GM18861 (cell line): ENCODE measurements around the gene PIGX.
"Not testable (repeated sequence)": the region's sequence is repeated elsewhere in the genome, so short reads cannot be mapped to it uniquely, and the experiment has no call there.

Experiments
- ATAC-seq: cut with Tn5 transposase; IDR thresholded peaks from one replicate; pipeline ENCODE4 v1.9.1; 2021; ENCODE audit not compliant: unreplicated experiment

The PIGX gene

GRCh38 chr3:196700801-196701200, 11.4 kb upstream of the PIGX start:
- no peak for ATAC-seq

DNA sequence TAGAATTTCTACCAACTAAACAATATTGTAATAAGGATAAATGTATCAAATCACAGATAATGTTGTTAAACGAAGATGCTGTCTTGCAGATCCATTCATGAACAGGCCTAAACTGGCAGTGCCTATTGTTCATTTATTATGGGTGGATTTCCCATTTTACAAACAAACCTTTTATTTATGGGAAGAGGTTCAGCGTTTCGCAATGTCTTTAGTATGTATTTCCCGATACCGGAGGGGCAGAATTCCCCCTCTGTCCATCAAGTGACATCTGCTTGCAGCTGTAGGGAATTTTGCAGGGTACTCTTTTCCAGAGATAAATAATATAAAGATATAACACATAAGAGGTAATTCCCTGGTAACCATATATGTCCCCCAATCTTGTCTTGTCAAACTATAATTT, 5.8 kb upstream of the PIGX start:
- no peak for ATAC-seq

DNA sequence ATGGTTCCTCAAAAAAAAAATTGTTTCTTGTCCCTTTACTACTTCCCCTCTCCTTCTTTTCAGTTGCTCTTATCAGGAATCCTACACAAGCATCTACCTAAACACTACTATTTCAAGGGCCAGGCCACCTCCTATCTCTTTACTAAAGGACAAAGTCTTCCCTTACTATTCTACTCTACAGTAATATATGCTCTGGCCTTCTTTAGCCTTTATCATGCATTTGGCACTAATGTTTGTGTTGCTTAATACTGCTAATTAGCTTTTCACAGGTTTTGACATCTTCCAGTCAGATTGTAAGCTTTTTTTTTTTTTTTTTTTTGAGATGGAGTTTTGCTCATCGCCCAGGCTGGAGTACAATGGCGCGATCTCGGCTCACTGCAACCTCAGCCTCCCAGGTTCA, 5.4 kb upstream of the PIGX start:
- no peak for ATAC-seq

DNA sequence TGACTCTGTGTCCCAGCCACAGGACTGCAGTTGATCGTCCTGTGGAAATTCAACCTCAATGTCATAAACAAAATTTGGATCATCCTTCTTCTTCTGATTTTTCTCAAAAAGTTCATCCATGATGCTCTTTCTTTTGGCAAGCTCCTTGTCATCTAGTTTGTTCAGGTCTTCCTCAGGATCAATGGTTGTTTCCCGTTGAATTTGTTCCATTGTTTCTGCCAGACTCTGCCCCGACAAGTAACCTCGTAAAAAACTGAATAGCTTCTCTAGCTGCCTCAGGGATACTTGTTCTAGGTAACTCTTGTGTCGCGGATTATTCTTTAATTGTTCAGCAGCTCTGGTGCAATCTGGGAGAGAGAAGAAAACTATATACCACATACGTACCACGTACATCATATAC, 4.6 kb upstream of the PIGX start:
- no peak for ATAC-seq

DNA sequence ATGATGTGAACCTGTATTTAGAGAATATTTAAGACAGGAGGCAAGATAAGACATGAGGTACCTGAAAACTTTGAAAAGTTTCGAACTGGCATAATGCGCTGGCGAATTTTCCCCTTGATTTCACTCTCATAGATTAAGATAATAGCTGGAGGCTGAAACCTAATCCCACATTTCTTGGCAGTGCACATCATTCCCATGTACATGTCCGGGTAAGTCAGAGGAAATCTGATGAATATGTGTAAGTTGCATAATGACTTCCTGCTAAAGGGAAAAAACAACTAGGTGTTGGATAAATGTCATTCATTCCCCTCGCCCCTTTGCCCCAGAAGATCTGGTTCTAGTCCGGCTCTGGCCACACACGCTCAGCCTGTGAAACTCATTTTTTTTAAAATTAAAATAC, 3.7 kb upstream of the PIGX start:
- no peak for ATAC-seq

DNA sequence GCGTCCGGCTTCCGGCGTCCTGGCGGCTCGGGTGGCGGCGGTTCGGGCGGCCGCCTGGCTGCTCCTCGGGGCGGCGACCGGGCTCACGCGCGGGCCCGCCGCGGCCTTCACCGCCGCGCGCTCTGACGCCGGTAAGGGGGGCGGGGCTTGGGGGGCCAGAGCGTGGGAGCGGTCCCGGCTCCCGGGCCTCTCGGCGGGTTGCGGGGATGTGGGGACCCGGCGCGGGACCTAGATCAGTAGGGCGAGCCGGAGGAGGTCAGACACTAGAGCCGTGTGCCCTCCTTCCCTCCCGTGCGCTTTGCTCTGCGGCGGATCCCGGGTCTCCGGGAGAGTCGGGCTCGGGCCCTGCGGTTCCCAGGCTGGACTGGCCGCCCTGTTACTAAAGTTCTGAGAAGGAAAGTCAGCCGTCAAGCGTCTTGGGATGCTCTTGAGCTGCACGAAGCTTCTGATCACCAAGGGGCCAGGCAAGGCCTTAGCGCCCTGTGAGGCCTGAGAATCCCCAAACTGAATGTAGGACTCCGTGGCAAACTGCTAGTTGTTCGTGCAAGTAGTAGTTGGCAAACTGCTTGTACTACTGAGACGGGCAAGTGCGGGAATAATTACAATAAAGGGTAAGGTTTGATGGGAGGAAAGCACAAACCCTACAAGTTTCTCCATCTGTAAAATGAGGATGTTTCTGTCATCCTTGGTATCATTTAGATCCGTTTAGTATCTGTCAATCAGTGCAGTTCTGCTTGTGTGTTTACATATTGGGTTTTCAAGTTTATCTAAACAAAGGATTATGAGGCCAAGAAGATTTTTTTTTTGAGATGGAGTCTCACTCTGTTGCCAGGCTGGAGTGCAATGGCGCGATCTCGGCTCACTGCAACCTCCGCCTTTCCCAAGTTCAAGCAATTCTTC, 587 bp downstream of the PIGX start:
- ATAC-seq = no peak

- peak; percentile 69 for ATAC-seq
These were observed 5.0 kb downstream of the PIGX start for GRCh38 chr3:196717162-196717561.

DNA sequence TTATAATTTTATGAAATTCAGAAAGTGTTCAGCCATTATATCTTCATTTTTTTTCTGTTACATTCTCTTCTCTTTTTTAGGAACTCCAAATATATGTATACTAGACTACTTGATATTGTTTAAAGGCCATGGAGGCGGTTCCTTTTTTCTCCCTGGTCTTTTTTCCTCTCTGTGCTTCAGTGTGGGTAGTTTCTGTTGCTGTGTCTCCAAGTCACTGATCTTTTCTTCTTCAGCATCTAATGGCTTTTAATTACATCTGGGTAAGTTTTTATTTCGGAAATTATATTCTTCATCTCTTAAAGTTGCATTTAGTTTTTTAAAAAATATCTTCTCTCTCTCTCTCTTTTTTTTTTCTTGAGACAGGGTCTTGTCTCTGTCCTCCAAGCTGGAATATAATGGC, 8.9 kb downstream of the PIGX start:
- ATAC-seq = no peak

DNA sequence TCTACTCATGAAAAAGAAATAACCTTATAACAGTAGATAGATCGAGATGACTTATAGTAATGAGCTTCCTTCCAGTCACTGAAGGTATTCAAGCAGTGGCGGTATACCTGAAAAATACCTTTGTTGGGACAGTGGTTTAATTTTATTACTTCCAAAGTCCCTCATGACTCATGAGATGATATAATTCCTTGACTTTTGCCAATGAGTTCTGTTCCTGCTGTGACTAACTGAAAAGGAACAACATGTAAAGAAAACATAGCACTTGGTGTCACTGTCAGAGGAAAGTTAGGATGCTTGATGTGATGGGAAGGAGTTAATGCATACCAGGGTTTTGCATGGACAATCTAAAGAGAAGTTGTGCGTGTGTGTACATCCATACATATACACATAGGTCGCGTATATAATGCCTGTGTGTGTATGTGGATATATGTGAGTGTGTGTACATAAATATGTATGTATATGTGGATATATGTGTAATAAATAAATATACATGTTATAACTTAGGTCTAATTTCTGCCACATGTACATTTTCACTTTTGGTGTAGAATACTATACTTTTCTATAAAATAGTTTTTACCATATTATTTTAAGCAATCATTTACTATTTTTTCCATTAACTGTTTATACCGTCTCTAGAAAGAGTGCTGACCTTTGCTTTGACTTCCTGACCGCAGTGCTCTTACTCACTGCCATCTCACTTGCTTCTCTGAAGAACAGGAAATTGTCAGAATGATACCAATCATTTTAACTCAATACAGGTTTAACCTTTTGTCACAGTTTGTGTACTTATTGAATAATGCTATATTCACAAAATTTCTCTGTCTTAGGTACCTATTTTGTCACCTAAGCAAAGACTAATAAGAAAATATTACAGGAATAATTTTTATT, 14.9 kb downstream of the PIGX start:
- ATAC-seq = no peak

DNA sequence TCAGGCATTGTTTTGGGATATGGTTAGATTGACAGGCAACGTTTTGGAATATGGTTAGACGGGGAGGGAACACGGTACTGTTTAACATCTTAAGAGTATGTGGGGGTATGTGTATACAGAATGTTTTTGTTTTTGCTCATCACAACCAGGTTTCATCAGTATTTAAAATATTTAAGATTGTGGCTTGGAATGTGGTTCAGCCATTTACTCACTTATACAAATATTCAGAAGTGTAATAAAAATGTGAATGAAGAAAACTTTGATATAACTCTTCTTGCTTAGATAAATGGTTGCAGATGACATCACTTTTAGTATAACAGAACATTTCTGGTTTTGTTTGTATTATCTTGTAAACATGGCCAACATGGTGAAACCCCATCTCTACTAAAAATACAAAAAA, 23.6 kb downstream of the PIGX start:
- no peak for ATAC-seq

DNA sequence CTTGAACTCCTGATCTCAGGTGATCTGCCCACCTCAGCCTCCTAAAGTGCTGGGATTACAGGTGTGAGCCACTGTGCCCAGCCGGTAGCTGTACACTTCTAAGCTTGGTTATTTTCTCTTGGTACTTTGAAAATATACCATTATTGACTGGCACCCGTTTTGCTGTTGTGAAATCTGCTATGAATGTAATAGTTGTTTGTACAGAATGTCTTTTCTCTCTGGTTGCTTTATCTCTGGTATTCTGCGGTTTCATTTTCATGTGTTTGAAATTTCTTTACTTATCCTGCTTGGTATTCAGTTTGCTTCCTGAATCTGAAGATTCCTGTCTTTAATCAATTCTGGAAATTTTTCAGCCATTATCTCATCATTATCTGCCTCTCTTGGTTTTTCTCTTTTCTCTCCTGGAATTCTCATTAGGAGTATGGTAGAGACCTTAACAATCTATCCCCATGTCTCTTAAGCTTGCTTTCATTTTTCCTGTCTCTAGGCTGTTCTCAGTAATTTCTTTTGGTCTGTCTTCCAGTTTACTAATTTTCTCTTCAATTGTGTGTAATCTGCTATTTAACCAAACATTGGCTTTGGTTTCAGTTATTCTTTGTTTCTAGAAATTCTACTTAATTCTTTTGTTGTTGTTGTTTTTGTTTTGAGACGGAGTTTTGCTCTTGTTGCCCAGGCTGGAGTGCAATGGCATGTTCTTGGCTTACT, 24.6 kb downstream of the PIGX start:
- no peak for ATAC-seq

DNA sequence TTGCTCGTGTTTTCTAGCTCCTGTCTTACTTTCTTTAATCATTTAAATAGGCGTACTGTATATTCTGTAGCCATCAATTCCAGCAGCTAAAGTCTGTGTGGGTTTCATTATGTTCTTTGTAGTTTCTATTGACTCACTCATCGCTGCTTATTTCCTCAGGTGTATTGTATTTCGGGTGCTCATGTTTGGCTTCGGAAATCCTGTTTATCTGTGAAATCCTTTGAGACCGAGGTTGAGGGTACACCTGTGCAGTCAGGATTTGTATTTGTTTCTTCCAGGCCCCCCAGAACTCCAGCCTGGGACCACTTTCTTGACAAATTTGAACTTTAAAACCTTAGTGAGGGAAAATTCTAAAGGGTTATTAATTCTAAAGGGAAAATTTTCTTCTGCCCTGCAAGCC, 25.5 kb downstream of the PIGX start:
- ATAC-seq = no peak

DNA sequence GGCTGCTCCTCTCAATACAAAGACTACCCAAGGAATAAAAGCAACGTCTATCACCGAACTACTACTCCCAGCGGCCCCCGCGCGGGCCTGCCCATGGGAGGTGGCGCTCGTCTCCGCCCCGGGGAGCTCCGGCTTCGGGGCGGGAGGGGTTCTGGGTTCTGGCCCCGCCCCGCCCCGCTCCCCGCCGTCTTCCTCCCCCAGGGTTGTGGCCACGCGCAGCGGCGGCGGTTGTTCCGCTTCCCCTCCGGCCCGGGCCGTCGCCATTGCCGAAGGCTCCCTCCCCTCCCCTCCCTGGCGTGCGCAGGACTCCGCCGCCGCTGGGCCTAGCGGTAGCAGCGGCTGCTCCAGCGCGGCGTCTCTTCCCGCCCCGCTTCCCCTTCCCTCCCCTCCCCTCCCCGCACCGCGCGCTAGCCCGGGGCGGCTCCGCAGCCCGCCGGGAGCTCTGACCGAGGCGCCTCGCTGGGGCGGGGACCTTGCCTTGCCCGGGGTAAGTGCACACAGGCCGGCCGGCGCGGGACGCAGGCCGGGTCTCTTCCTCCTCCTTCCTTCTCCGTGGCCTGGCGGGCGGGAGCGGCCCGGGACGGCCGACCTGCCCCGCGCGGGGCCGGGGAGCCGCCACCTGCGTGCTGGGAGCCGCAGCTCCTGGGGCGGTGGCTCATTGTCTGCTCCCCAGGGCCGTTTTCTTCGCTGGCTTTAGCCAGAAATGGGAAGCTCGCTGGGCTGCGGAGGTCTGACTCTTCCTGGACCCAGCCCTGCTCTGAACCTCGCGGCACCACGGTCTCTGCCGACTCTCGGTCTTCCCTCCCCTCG, 27.7 kb downstream of the PIGX start, which contains the start of gene PAK2:
Gene PAK2, plus strand, starts transcription at position 187 of the 810 bp plus-strand sequence. CDS start 42,790 bp downstream, outside the sequence.
- peak; percentile 75 for ATAC-seq

- ATAC-seq = no peak
These were observed 28.5 kb downstream of the PIGX start for GRCh38 chr3:196740481-196741248.

GRCh38 chr3:196741249-196741889, 29.2 kb downstream of the PIGX start:
- ATAC-seq = no peak

DNA sequence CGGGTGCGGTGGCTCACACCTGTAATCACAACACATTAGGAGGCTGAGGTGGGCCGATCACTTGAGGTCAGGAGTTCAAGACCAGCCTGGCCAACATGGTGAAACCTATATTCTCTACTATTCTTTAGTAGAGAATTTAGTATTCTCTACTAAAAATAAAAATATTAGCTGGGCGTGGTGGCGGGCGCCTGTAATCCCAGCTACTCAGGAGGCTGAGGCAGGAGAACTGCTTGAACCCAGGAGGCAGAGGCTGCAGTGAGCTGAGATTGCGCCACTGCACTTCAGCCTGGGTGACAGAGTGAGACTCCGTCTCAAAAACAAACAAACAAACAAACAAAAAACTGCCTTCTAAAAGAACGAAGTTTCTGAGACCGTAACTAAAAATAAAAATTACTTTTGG, 31.4 kb downstream of the PIGX start:
- ATAC-seq = not testable (repeated sequence)

DNA sequence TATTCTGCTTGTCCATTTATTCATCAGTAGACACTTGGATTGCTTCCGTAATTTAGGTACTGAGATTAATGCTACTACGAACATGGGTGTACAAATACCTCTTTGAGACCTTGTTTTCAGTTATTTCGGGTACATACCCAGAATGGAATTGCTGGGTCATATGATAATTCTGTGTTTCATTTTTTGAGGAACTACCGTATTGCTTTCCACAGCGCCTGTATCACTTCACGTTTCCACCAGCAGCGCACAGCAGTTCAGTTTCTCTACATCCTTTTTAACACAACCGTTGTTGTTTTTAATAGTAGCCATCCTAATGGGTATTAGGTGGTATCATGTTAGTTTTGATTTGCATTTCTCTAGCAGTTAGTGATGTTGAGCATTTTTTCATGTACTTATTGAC, 36.9 kb downstream of the PIGX start:
- ATAC-seq = no peak

- ATAC-seq = no peak
These were observed 41.0 kb downstream of the PIGX start for GRCh38 chr3:196753201-196753600.
